ENCODE data around the gene CEACAM18.

Gene CEACAM18

GRCh38 chr19:51539821-51540366 is 61.6 kb downstream of the CEACAM18 start:
- no peak for DNase-seq

All from stimulated activated CD8-positive, alpha-beta memory T cell treated with anti-CD3 and anti-CD28 coated beads, Interleukin-4, amount 100 ng/mL, for 48 hours (primary cell).